ENCODE results near the gene DHFR. TPM values are rescaled to one million over a fixed set of nuclear protein-coding genes. Genes with fewer than 3 reads are reported as not detected.

The DHFR gene
- total RNA-seq, 4 donors from 2014 or later: 4.3 to 14.8 (median 8.6) TPM

- H3K4me3 ChIP-seq: no peak overlapping the region
- no peak for ATAC-seq
- no peaks in the 10 kb centered on the region for H3K4me1 ChIP-seq
- TF ChIP-seq POLR2AphosphoS5 (IDR thresholded peaks at IDR 0.05): no peak
- no peak for TF ChIP-seq CTCF (IDR thresholded peaks at IDR 0.05)
- TF ChIP-seq EP300 (IDR thresholded peaks at IDR 0.05): no peak
- no peak for TF ChIP-seq POLR2A (IDR thresholded peaks at IDR 0.05)
- H3K27ac ChIP-seq: no peak overlapping the region
- H3K27me3 ChIP-seq: no peaks in the 10 kb centered on the region
- no peaks in the 10 kb centered on the region for H3K36me3 ChIP-seq
- no peaks in the 10 kb centered on the region for H3K9me3 ChIP-seq
- 72 to 88% methylated on average over 4 of the region's 4 CpGs for WGBS, 2 donors (ENCODE audit: low coverage in 1 of 2)
Measured at GRCh38 chr5:80620211-80620610, 34.6 kb downstream of the DHFR start.

GRCh38 chr5:80619086-80619485, 35.7 kb downstream of the DHFR start:
- no peaks in the 10 kb centered on the region for H3K4me1 ChIP-seq
- H3K9me3 ChIP-seq: no peaks in the 10 kb centered on the region
- ATAC-seq: no peak
- TF ChIP-seq POLR2A (IDR thresholded peaks at IDR 0.05) (no peak), EP300 (IDR thresholded peaks at IDR 0.05) (no peak), CTCF (IDR thresholded peaks at IDR 0.05) (no peak), POLR2AphosphoS5 (IDR thresholded peaks at IDR 0.05) (no peak)
- 67 to 100% methylated on average over 1 of the region's 1 CpG for WGBS, 2 donors (ENCODE audit: low coverage in 1 of 2)
- no peaks in the 10 kb centered on the region for H3K36me3 ChIP-seq
- H3K27ac ChIP-seq: no peak overlapping the region
- H3K27me3 ChIP-seq: no peaks in the 10 kb centered on the region
- H3K4me3 ChIP-seq: no peak overlapping the region

GRCh38 chr5:80618438-80618837, 36.3 kb downstream of the DHFR start:
- no peak for TF ChIP-seq POLR2A (IDR thresholded peaks at IDR 0.05)
- TF ChIP-seq POLR2AphosphoS5 (IDR thresholded peaks at IDR 0.05): no peak
- TF ChIP-seq EP300 (IDR thresholded peaks at IDR 0.05): no peak
- no peak for TF ChIP-seq CTCF (IDR thresholded peaks at IDR 0.05)
- Histone ChIP-seq H3K9me3 (no peaks in the 10 kb centered on the region), H3K36me3 (no peaks in the 10 kb centered on the region), H3K4me3 (no peak overlapping the region), H3K27me3 (no peaks in the 10 kb centered on the region), H3K4me1 (no peaks in the 10 kb centered on the region), H3K27ac (no peak overlapping the region)
- ATAC-seq: no peak
- 95 to 100% methylated on average over 2 to 4 of the region's 4 CpGs for WGBS, 2 donors (ENCODE audit: low coverage in 1 of 2)

GRCh38 chr5:80615266-80615914, 39.4 kb downstream of the DHFR start:
- H3K36me3 ChIP-seq: no peaks in the 10 kb centered on the region
- no peaks in the 10 kb centered on the region for H3K27me3 ChIP-seq
- no peak overlapping the region for H3K4me3 ChIP-seq
- H3K27ac ChIP-seq: no peak overlapping the region
- 82 to 84% methylated on average over 7 to 11 of the region's 17 CpGs for WGBS, 2 donors (ENCODE audit: low coverage in 1 of 2)
- TF ChIP-seq POLR2A (IDR thresholded peaks at IDR 0.05): no peak
- no peak for ATAC-seq
- H3K9me3 ChIP-seq: no peaks in the 10 kb centered on the region
- no peaks in the 10 kb centered on the region for H3K4me1 ChIP-seq

GRCh38 chr5:80609692-80610091, 45.1 kb downstream of the DHFR start:
- 50 to 91% methylated on average over 1 of the region's 1 CpG for WGBS, 2 donors (ENCODE audit: low coverage in 1 of 2)
- no peaks in the 10 kb centered on the region for H3K4me1 ChIP-seq
- H3K36me3 ChIP-seq: no peaks in the 10 kb centered on the region
- no peak overlapping the region for H3K4me3 ChIP-seq
- H3K27me3 ChIP-seq: no peaks in the 10 kb centered on the region
- no peak for TF ChIP-seq CTCF (IDR thresholded peaks at IDR 0.05)
- TF ChIP-seq POLR2AphosphoS5 (IDR thresholded peaks at IDR 0.05): no peak
- no peak for TF ChIP-seq EP300 (IDR thresholded peaks at IDR 0.05)
- no peak for TF ChIP-seq POLR2A (IDR thresholded peaks at IDR 0.05)
- H3K9me3 ChIP-seq: peaks cover 0 to 7% (median 0%) of the 10 kb centered on the region in 3 donors
- ATAC-seq: no peak
- H3K27ac ChIP-seq: no peak overlapping the region
